IPS DF 4.7 (cell line): ENCODE data around the gene TAF4B.
"Not testable (repeated sequence)": the region's sequence is repeated elsewhere in the genome, so short reads cannot be mapped to it uniquely, and the experiment has no call there.

ENCODE experiments used
- DNase-seq: peaks from one replicate; pipeline ENCODE4 v3.0.0-alpha.2; 2013; ENCODE audit warnings: low spot score; ENCODE audit errors: extremely low read depth

The TAF4B gene, protein sequence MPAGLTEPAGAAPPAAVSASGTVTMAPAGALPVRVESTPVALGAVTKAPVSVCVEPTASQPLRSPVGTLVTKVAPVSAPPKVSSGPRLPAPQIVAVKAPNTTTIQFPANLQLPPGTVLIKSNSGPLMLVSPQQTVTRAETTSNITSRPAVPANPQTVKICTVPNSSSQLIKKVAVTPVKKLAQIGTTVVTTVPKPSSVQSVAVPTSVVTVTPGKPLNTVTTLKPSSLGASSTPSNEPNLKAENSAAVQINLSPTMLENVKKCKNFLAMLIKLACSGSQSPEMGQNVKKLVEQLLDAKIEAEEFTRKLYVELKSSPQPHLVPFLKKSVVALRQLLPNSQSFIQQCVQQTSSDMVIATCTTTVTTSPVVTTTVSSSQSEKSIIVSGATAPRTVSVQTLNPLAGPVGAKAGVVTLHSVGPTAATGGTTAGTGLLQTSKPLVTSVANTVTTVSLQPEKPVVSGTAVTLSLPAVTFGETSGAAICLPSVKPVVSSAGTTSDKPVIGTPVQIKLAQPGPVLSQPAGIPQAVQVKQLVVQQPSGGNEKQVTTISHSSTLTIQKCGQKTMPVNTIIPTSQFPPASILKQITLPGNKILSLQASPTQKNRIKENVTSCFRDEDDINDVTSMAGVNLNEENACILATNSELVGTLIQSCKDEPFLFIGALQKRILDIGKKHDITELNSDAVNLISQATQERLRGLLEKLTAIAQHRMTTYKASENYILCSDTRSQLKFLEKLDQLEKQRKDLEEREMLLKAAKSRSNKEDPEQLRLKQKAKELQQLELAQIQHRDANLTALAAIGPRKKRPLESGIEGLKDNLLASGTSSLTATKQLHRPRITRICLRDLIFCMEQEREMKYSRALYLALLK

DNA sequence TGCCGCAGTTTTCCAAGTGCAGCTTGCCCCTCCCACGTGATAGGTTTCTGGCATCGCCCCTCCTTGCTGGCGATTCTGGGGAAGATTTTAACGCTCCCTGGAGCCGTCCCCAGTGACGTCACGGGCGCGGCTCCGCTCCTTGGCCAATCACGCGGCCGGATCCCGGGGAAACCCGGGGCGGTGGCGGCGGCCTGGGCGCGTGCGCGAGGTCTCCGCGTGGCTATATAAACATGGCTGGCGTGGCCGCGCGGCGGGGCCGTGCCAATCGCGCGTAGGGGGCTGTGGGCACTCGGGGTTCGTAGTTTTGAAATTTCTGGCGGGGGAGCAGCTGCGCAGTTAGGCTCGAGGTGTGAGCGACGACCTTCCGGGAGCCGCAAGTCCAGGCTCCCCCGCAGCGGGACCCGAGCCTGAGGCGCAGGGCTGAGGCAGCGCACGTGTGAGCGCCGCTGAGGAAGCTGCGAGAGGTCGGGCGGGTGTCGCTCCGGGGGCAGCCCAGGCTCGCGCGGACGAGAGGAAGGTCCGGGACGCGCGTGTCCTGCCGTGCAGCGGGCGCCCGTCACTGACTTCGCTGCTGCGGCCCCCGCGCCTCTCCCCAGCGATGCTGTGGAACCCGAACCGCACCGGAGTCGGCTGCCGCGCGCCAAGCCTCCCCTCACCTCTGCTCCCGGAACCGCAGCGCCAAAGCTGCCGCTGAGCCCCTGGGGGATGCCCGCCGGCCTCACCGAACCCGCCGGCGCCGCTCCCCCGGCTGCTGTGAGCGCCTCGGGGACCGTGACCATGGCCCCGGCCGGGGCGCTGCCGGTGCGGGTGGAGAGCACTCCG lies at the start of gene TAF4B:
Gene TAF4B (plus strand): TSS at position 217 of the 822 bp plus-strand sequence. CDS start 489 bp downstream, at position 706.
- peak; percentile 76 for DNase-seq

DNA sequence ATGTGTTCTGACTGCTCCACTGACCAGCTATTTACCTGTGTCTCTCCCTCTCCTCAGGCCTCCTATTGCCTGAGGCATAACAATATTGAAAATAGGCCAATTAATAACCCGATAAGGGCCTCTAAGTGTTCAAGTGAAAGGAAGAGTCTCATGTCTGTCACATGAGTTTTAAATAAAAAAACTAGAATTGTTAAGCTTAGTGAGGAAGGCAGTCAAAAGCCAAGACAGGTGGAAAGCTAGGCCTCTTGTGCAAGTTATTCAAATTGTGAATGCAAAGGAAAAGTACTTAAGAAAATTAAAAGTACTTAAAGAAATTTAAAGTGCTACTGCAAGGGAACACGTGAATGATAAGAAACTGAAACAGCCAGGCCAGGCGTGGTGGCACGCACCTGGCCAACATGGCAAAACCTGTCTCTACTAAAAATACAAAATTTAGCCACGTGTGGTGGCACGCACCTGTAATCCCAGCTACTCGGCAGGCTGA lies 44.9 kb upstream of the TAF4B start:
- no peak for DNase-seq

DNA sequence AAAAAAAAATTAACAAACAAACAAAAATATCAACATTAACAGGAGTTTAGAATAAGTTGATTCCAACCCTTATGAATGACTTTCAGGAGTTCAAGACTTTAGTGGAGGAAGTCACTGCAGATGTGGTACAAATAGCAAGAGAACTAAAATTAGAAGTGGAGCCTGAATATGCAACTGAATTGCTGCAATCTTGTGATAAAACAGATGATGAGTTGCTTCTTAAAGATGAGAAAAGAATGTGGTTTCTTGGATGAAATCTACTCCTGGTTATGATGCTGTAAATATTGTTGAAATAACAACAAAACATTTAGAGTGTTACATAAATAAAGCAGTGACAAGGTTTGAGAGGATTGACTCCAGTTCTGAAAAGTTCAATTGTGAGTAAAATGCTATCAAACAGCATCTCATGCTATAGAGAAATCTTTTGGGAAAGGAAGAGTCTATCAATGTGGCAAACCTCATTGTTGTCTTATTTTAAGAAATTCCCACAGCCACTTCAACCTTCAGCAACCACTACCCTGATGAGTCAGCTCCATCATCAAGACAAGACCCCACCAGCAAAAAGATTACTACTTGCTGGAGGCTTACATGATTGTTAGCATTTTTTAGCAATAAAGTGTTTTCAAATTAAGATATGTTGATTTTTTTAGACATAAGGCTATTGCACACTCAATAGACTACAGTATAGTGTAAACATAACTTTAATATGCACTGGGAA lies 42.7 kb upstream of the TAF4B start:
- DNase-seq = no peak

DNA sequence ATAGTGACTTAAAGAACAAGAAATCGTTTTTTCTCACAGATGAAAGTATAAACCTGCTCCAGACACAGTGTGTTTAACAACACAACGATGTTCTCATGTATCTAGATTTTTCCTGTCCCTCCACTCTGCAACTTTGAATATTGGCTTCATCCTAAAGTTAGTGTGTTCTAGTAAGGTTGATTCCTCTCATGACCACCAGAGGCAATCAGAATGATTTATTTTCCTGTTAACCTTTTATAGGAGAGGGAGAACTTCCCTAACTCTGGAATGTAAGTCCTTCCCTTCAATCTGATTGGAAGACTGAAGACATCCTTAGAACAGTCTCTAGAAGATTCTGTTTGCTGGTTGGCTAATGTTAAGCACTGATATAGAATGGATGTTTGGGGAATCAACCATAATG lies 41.0 kb upstream of the TAF4B start:
- DNase-seq = peak; percentile 11

DNA sequence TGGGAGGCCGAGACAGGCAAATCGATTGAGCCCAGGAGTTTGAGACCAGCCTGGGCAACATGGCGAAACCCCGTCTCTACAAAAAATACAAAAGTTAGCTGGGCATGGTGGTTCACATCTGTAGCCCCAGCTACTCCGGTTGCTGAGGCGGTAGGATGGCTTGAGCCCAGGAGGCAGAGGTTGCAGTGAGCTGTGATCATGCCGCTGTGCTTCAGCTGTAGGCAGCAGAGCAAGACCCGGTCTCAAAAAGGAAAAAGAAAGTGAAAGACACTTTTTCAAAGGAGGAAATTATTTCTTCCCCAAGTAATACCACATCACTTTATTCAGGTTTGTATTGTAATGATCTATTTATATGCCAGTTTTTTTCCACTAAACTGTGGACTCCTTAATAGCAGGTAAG lies 35.7 kb upstream of the TAF4B start:
- no peak for DNase-seq

DNA sequence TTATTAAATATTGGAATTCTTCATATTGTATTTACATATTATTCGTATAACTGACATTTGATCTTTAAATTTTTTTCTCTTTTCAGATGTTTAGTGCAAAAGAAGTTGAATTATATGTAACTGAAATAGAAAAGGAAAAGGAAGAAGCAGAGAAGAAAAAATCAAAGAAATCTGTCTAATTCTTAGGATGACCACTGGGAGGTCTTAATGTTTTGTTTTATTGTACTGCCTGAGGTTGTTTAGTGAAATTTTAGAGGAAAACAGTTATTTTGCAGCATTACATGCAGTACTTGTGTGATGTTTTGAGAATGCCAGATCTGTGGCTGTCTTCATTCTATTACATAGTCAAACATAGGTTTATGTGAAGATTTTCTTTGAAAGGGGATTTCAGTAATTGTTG lies 34.0 kb upstream of the TAF4B start:
- no peak for DNase-seq

DNA sequence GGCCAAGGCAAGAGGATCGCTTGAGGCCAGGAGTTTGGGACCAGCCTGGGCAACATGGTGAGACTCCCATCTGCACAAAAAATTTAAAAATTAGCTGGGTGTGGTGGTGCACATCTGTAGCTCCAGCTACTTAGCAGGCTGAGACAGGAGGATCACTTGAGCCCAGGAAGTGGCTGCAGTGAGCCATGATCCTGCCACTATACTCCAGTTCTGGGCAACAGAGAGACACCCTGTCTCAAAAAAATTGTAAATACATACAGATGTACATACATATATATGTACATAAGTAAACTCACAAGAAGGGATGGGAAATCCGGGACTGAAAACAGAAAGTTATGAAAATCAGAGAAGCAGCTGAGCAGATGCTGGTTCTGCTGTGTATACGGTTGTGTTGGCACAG lies 29.6 kb upstream of the TAF4B start:
- no peak for DNase-seq

DNA sequence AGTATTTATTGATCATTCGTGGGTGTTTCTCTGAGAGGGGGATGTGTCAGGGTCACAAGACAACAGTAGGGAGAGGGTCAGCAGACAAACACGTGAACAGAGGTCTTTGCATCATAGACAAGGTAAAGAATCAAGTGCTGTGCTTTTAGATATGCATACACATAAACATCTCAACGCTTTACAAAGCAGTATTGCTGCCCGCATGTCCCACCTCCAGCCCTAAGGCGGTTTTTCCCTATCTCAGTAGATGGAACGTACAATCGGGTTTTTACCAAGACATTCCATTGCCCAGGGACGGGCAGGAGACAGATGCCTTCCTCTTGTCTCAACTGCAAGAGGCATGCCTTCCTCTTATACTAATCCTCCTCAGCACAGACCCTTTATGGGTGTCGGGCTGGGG lies 24.2 kb upstream of the TAF4B start:
- DNase-seq = not testable (repeated sequence)

DNA sequence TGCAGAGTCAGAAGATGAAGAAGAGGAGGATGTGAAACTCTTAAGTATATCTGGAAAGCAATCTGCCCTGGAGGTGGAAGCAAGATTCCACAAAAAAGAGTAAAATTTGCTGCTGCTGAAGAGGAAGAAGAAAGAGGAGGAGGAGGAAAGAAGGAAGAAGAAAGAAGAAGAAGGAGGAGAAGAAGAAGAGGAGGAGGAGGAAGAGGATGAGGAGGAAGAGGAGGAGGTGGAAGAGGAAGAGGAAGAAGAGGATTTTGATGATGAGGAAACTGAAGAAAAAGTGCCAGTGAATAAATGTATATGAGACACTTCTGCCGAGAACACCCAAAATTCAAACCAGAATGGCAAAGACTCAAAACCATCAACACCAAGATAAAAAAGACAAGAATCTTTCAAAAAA lies 20.9 kb upstream of the TAF4B start:
- DNase-seq = no peak

DNA sequence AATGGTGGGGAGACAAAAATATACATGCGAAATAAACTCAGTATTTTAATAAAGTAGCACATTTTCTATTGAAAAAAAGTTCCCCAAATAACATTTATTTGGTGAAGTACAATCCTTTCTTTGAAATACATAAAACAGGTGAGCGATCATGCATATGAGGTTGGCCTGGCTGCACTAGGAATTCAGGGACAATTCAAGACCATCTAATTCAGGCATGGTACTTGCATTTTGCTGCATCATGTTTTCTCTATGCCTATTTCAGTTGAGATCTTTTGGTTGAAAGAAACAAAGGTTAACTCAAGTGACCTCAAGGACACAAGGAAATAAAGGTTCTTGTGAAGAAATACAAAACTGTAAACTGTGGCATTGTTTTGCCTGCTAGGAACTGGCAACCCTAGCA lies 19.8 kb upstream of the TAF4B start:
- DNase-seq = no peak

DNA sequence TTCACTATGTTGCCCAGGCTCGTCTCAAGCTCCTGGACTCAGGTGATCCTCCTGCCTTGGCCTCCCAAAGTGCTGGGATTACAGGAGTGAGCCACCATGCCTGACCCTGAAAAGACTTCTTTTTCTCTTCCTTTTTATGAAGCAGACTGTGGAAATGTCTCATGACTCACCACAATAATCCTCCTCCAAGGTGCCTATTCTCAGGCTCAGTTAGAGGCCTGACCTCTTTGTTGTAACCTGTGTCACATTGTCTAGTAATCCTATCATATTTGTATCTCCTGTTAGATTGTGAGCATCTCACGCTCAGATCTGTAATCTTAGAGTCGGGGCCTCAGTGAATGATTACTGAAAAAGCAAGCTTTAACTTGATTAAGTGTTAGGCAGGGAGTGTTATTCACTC lies 18.3 kb upstream of the TAF4B start:
- no peak for DNase-seq

DNA sequence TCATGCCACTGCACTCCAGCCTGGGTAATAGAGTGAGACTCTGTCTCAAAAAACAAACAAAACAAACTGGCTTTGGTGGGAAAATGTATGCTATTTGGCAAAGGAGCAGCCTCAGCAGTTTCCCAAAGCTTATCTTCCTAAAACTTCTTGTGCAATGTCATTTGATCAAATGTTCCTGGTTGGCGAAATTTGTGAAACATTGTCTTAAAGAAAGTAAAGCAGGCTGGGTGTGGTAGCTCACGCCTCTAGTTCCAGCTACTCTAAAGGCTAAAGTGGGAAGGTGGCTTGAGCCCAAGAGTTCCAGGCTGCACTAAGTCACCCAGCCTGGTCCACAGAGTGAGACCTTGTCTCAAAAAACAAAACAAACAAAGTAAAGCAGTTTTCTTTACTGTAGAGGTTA lies 17.3 kb upstream of the TAF4B start:
- DNase-seq = no peak

DNA sequence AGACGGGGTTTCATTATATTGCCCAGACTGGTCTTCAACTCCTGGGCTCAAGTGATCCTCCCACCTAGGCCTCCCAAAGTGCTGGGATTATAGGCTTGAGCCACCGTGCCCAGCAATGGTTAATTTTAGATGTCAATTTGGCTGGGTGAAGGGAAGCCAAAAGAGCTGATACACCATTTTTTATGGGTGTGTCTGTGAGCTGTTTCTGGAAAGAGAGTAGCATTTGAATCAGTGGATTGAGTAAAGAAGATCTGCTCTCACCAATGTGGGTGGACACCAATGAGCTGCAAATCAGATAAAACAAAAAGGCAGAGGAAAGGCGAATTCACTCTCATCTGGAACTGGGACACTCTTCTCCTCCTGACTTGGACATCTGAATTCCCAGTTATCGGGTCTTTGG lies 16.1 kb upstream of the TAF4B start:
- no peak for DNase-seq

DNA sequence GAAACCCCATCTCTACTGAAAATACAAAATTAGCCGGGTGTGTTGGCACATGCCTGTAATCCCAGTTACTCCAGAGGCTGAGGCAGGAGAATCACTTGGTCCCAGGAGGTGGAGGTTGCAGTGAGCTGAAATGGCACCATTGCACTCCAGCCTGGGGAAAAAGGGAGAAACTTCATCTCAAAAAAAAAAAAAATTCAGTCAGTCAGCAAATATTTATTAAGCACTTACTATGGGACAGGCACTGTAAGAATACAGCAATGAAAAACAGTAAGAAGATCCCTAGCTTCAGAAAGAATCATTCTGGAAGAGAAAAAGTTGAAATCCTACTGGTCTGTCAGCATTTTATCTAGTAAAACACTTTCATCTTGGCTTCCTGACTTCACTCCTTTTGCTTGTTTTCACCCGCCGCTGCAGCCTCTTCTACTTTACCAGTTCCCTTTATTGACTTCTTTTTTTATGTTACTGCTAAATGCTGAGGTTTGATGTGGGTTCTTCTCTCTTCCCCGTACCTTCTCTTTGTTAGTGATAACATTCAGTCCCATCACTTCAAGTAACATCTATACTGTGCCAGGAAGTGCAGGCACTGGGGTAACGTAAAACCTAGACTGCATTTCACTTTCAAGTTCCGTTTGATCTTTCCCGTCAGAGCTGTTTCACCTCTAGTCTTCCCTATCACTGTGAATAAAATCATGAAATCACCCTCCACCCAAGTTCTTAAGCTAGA lies 10.8 kb upstream of the TAF4B start:
- DNase-seq = no peak

DNA sequence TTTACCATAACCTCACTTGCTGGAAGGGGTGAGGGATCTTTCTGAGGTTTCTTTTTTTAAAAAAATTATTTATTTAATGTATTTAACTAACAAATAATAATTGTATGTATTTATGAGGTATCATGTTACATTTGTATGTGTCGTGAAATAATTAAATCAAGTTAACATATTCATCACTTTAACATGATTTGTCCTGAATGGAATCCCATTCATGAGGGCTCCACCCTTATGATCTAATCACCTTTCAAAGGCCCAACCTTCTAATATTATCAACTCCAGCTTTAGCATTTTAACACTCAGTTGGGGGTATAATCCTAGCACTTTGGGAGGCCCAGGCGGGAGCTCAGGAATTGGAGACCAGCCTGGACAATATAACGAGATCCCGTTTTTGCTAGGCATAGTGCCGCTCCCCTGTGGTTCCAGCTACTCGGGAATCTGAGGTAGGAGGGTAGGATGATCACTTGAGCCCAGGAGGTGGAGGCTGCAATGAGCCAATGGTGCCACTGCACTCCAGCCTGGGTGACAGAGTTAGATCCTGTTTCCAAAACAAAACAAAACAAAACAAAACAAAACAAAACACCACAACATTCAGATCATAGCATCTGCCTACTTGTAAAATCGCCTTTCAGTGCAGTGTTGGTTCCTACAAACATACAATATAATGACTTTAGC lies 1.1 kb upstream of the TAF4B start:
- DNase-seq = no peak

DNA sequence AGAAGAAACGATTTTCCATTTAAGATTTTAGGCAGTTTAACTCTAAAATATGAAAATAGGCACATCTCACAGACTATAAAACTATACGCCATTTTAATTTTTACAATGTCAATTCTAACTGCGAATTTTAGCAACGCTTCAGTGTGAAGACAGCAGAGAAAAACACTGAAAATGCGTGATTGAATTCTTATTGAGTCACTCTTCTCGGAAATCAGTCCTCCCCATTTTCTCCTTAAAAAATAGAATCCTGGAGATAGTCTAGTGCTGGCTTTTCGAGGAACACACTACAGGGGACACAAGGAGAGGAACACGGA lies 373 bp upstream of the TAF4B start:
- DNase-seq = no peak

DNA sequence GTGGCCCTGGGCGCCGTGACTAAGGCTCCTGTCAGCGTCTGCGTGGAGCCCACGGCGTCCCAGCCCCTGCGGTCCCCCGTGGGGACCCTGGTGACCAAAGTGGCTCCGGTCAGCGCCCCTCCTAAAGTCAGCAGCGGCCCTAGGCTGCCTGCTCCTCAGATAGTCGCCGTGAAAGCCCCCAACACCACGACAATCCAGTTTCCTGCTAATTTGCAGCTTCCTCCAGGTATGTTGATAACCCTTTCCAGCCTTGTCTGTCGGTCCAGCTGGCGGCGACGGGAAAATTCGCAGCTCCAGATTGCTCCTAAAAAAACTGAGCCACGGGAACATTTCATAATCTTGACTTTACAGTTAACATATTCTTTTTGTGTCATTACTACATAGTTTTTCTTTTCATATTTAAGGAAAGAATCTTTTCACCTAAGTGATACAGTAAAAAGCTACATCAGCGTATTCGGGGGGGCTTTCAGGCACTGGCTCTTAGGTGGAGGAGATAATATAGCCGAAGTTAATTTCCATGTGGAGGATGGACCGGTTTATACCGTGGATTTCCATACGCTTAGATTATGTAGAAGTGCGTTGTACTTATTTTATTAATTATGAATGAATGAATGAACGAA lies 916 bp downstream of the TAF4B start:
- DNase-seq = no peak

DNA sequence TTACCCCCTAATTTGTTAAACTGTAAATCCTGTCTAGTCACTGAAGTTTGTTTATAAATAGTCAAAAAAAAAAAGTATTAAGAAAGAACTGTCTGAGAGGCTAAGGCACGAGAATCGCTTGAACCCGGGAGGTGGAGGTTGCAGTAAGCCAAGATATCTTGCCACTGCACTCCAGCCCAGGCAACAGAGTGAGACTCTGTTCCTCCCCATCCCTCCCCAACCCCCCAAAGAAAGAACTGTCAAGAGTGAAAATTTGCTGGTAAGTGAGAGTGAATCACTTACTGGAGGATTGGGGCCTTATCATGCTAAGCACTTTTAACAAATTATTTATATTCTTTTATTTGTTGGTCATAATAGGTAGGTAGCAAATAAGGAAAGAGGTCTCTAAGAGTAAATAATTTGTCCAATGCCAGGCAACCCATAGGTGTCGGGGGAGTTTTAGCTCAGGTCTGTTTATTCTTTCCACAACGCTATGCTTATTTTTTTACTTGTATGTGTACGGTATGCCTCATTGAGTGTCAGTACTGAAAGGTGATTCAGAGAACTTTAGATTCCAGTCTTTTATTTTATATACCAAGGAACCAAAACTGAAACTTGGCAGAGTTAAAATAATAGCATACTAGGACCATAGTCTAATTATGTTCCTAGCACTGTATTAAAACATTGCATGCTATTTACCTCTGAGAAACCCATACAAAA lies 2.5 kb downstream of the TAF4B start:
- no peak for DNase-seq

DNA sequence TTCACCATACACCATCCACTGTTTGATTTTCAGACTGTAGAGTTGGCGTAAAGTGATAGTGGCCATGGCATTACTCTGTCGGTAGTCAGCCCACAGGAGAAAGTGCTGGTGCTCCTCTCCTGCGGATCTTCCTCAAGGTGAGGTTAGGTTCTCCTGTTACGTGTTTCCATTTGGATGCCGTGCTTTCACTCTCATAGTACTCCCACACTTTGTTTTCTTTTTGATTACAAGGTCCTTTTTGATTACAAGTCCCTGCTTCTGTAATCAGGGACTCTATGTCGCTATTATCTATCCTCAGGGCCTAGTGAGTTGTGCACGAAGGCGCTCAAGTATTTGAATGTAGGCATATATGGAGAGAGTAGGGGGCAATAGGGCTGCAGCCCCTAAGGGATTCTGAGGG lies 4.3 kb downstream of the TAF4B start:
- DNase-seq = no peak
